Measurements from ENCODE around the gene INSM2.

INSM2 gene

GRCh38 chr14:35506461-35506860 lies 27.5 kb upstream of the INSM2 start:
- DNase-seq (ENCODE audit: low read depth in 2 of 2), result no peak
- TF ChIP-seq, protein P1, sequence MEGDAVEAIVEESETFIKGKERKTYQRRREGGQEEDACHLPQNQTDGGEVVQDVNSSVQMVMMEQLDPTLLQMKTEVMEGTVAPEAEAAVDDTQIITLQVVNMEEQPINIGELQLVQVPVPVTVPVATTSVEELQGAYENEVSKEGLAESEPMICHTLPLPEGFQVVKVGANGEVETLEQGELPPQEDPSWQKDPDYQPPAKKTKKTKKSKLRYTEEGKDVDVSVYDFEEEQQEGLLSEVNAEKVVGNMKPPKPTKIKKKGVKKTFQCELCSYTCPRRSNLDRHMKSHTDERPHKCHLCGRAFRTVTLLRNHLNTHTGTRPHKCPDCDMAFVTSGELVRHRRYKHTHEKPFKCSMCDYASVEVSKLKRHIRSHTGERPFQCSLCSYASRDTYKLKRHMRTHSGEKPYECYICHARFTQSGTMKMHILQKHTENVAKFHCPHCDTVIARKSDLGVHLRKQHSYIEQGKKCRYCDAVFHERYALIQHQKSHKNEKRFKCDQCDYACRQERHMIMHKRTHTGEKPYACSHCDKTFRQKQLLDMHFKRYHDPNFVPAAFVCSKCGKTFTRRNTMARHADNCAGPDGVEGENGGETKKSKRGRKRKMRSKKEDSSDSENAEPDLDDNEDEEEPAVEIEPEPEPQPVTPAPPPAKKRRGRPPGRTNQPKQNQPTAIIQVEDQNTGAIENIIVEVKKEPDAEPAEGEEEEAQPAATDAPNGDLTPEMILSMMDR (IDR thresholded peaks at IDR 0.05; ENCODE audit: low read depth, low read length), result no peak
- H3K4me3 ChIP-seq (replicated peaks in 1 of 2; ENCODE audit: low read depth in 2 of 2, low read length in 2 of 2), result no peak overlapping the region

DNA sequence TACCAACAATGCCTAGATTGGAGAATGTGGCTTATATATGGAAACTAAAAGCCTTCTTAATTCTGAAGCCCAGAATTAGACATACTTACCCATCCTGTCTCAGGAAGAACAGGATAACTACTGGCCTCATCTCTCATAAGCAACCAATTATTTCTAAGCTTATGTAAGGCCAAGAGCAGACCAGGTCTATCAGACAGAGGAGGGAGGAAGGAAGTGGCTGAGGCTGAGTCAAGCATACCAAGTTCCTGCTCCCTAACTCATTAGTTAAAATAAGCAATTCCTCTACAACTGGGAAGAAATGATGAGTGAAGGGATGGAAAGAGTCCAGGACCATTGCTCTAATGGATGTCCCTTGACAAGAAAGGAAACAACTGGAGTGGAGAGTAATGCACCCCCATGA lies 27.0 kb upstream of the INSM2 start:
- DNase-seq (ENCODE audit: low read depth in 2 of 2), result peak; percentile 3 to 57
- TF ChIP-seq, protein P1 (IDR thresholded peaks at IDR 0.05; ENCODE audit: low read depth, low read length), result no peak

GRCh38 chr14:35509846-35510245 lies 24.1 kb upstream of the INSM2 start:
- DNase-seq (ENCODE audit: low read depth in 2 of 2), result no peak
- TF ChIP-seq, protein P1 (IDR thresholded peaks at IDR 0.05; ENCODE audit: low read depth, low read length), result no peak
- no peak overlapping the region for H3K4me3 ChIP-seq (replicated peaks in 1 of 2; ENCODE audit: low read depth in 2 of 2, low read length in 2 of 2)

More for the DNA sequence above, 27.0 kb upstream of the INSM2 start:
- H3K4me3 ChIP-seq (replicated peaks in 1 of 2; ENCODE audit: low read depth in 2 of 2, low read length in 2 of 2), result no peak overlapping the region

GRCh38 chr14:35512765-35513164 lies 21.2 kb upstream of the INSM2 start:
- no peak for DNase-seq (ENCODE audit: low read depth in 2 of 2)
- TF ChIP-seq, protein P1 (IDR thresholded peaks at IDR 0.05; ENCODE audit: low read depth, low read length), result no peak
- H3K4me3 ChIP-seq (replicated peaks in 1 of 2; ENCODE audit: low read depth in 2 of 2, low read length in 2 of 2), result no peak overlapping the region

DNA sequence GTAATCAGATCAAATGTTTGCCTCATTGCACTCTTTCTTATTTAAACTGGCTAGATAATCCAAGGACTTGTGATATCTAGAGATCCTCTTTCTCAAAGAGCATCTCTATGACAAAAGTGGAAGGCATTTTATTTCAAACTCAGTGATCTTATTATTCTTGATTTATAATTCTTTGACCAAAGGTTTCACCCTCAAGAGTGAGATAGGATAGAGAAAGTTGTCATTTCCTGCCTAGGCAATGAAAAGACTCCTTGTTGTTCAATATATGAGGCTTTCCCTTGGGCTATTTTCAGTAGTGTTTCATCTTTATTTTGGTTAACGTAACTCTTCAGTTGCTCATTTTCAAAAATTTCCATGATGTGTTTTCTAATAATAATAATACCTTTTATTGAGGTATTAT lies 18.0 kb upstream of the INSM2 start:
- no peak for DNase-seq (ENCODE audit: low read depth in 2 of 2)
- TF ChIP-seq, protein P1 (IDR thresholded peaks at IDR 0.05; ENCODE audit: low read depth, low read length), result no peak
- H3K4me3 ChIP-seq (replicated peaks in 1 of 2; ENCODE audit: low read depth in 2 of 2, low read length in 2 of 2), result no peak overlapping the region

DNA sequence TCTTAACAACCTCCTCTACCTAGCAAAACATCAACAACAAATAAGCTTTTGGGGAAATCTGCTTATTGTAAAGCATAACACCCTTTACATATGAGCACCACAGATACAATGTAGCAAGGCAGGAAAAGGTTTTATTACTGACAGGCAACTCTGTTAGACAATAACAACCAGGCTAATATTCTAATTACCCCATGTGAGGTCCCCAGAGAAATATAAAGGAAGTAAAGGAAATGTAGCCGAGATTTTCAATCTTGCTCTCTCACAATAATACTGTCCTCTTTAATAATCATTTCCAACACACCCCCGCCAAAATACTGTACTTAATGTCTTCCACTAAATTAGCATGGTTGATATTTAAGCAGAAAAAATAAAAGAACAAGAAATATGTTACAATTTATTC lies 14.0 kb upstream of the INSM2 start:
- DNase-seq (ENCODE audit: low read depth in 2 of 2), result no peak
- TF ChIP-seq, protein P1 (IDR thresholded peaks at IDR 0.05; ENCODE audit: low read depth, low read length), result no peak
- no peak overlapping the region for H3K4me3 ChIP-seq (replicated peaks in 1 of 2; ENCODE audit: low read depth in 2 of 2, low read length in 2 of 2)

DNA sequence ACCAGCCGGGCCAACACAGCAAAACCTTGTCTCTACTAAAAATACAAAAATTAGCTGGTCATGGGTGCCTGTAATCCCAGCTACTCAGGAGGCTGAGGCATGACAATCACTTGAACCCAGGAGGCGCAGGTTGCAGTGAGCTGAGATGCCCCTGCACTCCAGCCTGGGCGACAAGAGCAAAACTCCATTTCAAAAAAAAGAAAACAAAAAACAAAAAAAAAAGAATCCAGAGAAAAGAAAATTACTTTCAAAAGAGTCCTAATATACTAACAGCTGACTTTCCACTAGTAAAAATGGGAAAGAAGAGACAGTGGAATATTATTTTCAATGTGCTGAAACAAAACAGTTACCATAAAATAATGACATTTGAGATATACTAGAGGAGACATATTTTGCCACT lies 8.3 kb upstream of the INSM2 start:
- DNase-seq (ENCODE audit: low read depth in 2 of 2), result no peak
- TF ChIP-seq, protein P1 (IDR thresholded peaks at IDR 0.05; ENCODE audit: low read depth, low read length), result no peak
- H3K4me3 ChIP-seq (replicated peaks in 1 of 2; ENCODE audit: low read depth in 2 of 2, low read length in 2 of 2), result no peak overlapping the region

Data from cardiac fibroblast (primary cell).